H1 (cell line): Measurements from ENCODE around the gene MNAT1.

Source experiments
- CREB1 ChIP-seq: IDR thresholded peaks from 2 replicates; pipeline ENCODE4 v1.6.1; 2012; ENCODE audit warnings: inconsistent platforms
- EZH2 ChIP-seq: fragments of 200-600 bp; sonication (generic); IDR thresholded peaks from 2 replicates; pipeline ENCODE4 v1.7.1; 2012; ENCODE audit warnings: low read depth, mild to moderate bottlenecking, moderate library complexity, low read length, inconsistent platforms; ENCODE audit not compliant: severe bottlenecking
- POLR2AphosphoS5 ChIP-seq: IDR thresholded peaks from 2 replicates; pipeline ENCODE4 v1.6.1; 2011; ENCODE audit warnings: low read depth, low read length
- TAF1 ChIP-seq: IDR thresholded peaks from 2 replicates; pipeline ENCODE4 v1.6.1; 2011; ENCODE audit warnings: mild to moderate bottlenecking, low read depth, low read length
- TF ChIP-seq, protein P1 (sequence below), 3 experiments: IDR thresholded peaks; 1 replicate in 2 of 3; 2 replicates in 1 of 3; pipeline versions ENCODE4 v1.5.1 to v1.6.1; 2011; ENCODE audit warnings: low read length in 3 of 3, mild to moderate bottlenecking in 3 of 3, inconsistent platforms in 2 of 3, low read depth in 1 of 3, moderate library complexity in 1 of 3; ENCODE audit not compliant: insufficient read depth in 1 of 3; ENCODE audit errors: control extremely low read depth in 1 of 3

DNA sequence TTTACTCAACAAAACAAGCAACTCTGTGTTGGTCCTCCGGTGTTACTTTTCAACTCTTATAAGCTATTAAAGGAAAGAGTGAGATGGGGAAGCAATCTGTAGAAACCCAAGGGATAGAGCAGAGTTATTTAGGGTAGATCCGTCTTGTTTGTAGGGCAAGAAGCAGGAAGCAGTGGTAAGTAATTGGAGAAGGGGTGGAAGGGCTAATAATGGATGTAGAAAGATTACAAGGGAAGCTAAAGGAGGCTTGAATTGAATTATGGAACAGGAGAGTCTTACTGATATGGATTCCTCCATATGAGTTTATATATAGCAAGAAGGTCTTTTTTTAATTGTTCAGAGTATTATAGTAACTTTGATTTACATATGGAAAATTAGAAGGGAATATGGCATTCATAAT, 72.7 kb downstream of the MNAT1 start:
- TF ChIP-seq, protein P1, sequence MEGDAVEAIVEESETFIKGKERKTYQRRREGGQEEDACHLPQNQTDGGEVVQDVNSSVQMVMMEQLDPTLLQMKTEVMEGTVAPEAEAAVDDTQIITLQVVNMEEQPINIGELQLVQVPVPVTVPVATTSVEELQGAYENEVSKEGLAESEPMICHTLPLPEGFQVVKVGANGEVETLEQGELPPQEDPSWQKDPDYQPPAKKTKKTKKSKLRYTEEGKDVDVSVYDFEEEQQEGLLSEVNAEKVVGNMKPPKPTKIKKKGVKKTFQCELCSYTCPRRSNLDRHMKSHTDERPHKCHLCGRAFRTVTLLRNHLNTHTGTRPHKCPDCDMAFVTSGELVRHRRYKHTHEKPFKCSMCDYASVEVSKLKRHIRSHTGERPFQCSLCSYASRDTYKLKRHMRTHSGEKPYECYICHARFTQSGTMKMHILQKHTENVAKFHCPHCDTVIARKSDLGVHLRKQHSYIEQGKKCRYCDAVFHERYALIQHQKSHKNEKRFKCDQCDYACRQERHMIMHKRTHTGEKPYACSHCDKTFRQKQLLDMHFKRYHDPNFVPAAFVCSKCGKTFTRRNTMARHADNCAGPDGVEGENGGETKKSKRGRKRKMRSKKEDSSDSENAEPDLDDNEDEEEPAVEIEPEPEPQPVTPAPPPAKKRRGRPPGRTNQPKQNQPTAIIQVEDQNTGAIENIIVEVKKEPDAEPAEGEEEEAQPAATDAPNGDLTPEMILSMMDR (IDR thresholded peaks at IDR 0.05; ENCODE audit: control extremely low read depth in 1 of 3, insufficient read depth in 1 of 3, low read depth in 1 of 3, low read length in 3 of 3): no peak
- TF ChIP-seq EZH2 (no peak), POLR2AphosphoS5 (no peak), TAF1 (no peak), CREB1 (no peak)
